Rectal smooth muscle tissue (tissue), 1 donor: ENCODE measurements around the gene PARK7.
"Not testable (repeated sequence)": the region's sequence is repeated elsewhere in the genome, so short reads cannot be mapped to it uniquely, and the experiment has no call there.

Experiments used
- H3K27ac ChIP-seq: one replicate; pipeline ENCODE4 v1.7.0; 2013; ENCODE audit warnings: low read depth, low read length, inconsistent platforms
- H3K27me3 ChIP-seq: one replicate; pipeline ENCODE4 v1.7.0; 2013; ENCODE audit warnings: low read length; ENCODE audit not compliant: control insufficient read depth, insufficient read depth
- H3K36me3 ChIP-seq: one replicate; pipeline ENCODE4 v1.7.0; 2013; ENCODE audit warnings: low read length; ENCODE audit not compliant: control insufficient read depth, insufficient read depth
- H3K4me1 ChIP-seq: one replicate; pipeline ENCODE4 v1.7.0; 2013; ENCODE audit warnings: low read length; ENCODE audit not compliant: control insufficient read depth, insufficient read depth
- H3K4me3 ChIP-seq: one replicate; pipeline ENCODE4 v1.7.0; 2013; ENCODE audit warnings: low read length
- H3K9ac ChIP-seq: one replicate; pipeline ENCODE4 v1.7.0; 2013; ENCODE audit warnings: low read length

Gene PARK7

GRCh38 chr1:7930645-7931445 is 30.7 kb upstream of the PARK7 start:
- Histone ChIP-seq H3K36me3 (no peaks in the 10 kb centered on the region), H3K4me1 (no peaks in the 10 kb centered on the region), H3K27me3 (no peaks in the 10 kb centered on the region), H3K9ac (no peak overlapping the region), H3K4me3 (no peak overlapping the region), H3K27ac (no peak overlapping the region)

GRCh38 chr1:7931446-7931812 is 30.1 kb upstream of the PARK7 start:
- H3K27me3 ChIP-seq: no peaks in the 10 kb centered on the region
- H3K4me1 ChIP-seq: no peaks in the 10 kb centered on the region

GRCh38 chr1:7932524-7933138 is 28.9 kb upstream of the PARK7 start:
- Histone ChIP-seq H3K9ac (no peak overlapping the region), H3K36me3 (no peaks in the 10 kb centered on the region), H3K4me1 (no peaks in the 10 kb centered on the region), H3K27ac (no peak overlapping the region), H3K4me3 (no peak overlapping the region), H3K27me3 (no peaks in the 10 kb centered on the region)

More at GRCh38 chr1:7931446-7931812, 30.1 kb upstream of the PARK7 start:
- no peak overlapping the region for H3K9ac ChIP-seq
- no peak overlapping the region for H3K4me3 ChIP-seq
- H3K27ac ChIP-seq: no peak overlapping the region
- no peaks in the 10 kb centered on the region for H3K36me3 ChIP-seq

- H3K9ac ChIP-seq: no peak overlapping the region
- peaks cover 4% of the 10 kb centered on the region for H3K27me3 ChIP-seq
- H3K4me1 ChIP-seq: peaks cover 8% of the 10 kb centered on the region
- no peaks in the 10 kb centered on the region for H3K36me3 ChIP-seq
- H3K4me3 ChIP-seq: no peak overlapping the region
- no peak overlapping the region for H3K27ac ChIP-seq
These were observed 23.4 kb upstream of the PARK7 start for GRCh38 chr1:7938070-7938469.

GRCh38 chr1:7940034-7940433 is 21.5 kb upstream of the PARK7 start:
- Histone ChIP-seq H3K36me3 (no peaks in the 10 kb centered on the region), H3K9ac (no peak overlapping the region), H3K27me3 (peaks cover 4% of the 10 kb centered on the region), H3K27ac (no peak overlapping the region), H3K4me3 (no peak overlapping the region), H3K4me1 (peaks cover 8% of the 10 kb centered on the region)

GRCh38 chr1:7940745-7941436 is 20.6 kb upstream of the PARK7 start, which contains the start of gene TNFRSF9:
TNFRSF9 (minus strand) TSS chr1:7940839; CDS start chr1:7939994, 845 bp downstream.
- no peak within 1 kb of the TSS for H3K4me3 ChIP-seq
- H3K4me1 ChIP-seq: peaks cover 8% of the 10 kb centered on the region
- H3K27ac ChIP-seq: no peak within 1 kb of the TSS
- H3K27me3 ChIP-seq: peaks cover 4% of the 10 kb centered on the region
- H3K9ac ChIP-seq: no peak within 1 kb of the TSS
- H3K36me3 ChIP-seq: no peaks in the 10 kb centered on the region

- H3K27me3 ChIP-seq: peaks cover 4% of the 10 kb centered on the region
- H3K4me1 ChIP-seq: peaks cover 8% of the 10 kb centered on the region
- no peaks in the 10 kb centered on the region for H3K36me3 ChIP-seq
- H3K4me3 ChIP-seq: no peak overlapping the region
- no peak overlapping the region for H3K27ac ChIP-seq
- no peak overlapping the region for H3K9ac ChIP-seq
These were observed 20.1 kb upstream of the PARK7 start for GRCh38 chr1:7941437-7941793.

- Histone ChIP-seq H3K27me3 (peaks cover 4% of the 10 kb centered on the region), H3K4me1 (peaks cover 8% of the 10 kb centered on the region), H3K27ac (peak overlapping the region; percentile 11), H3K4me3 (peak overlapping the region; percentile 49), H3K9ac (no peak overlapping the region), H3K36me3 (no peaks in the 10 kb centered on the region)
These were observed 19.1 kb upstream of the PARK7 start for GRCh38 chr1:7942214-7942921.

- peaks cover 8% of the 10 kb centered on the region for H3K4me1 ChIP-seq
- H3K27me3 ChIP-seq: peaks cover 4% of the 10 kb centered on the region
- H3K4me3 ChIP-seq: no peak overlapping the region
- no peak overlapping the region for H3K9ac ChIP-seq
- H3K27ac ChIP-seq: no peak overlapping the region
- H3K36me3 ChIP-seq: no peaks in the 10 kb centered on the region
These were observed 18.3 kb upstream of the PARK7 start for GRCh38 chr1:7943251-7943650.

GRCh38 chr1:7948960-7949359 is 12.6 kb upstream of the PARK7 start:
- Histone ChIP-seq H3K27me3 (no peaks in the 10 kb centered on the region), H3K4me1 (no peaks in the 10 kb centered on the region), H3K27ac (no peak overlapping the region), H3K36me3 (no peaks in the 10 kb centered on the region), H3K9ac (no peak overlapping the region), H3K4me3 (no peak overlapping the region)

GRCh38 chr1:7952791-7953190 is 8.7 kb upstream of the PARK7 start:
- H3K27me3 ChIP-seq, H3K36me3 ChIP-seq, H3K4me3 ChIP-seq: not testable (repeated sequence)

More at GRCh38 chr1:7952791-7953190, 8.7 kb upstream of the PARK7 start:
- H3K27ac ChIP-seq, H3K9ac ChIP-seq, H3K4me1 ChIP-seq: not testable (repeated sequence)
